H7 (cell line): Measurements from ENCODE around the gene PHC2. TPM values are rescaled to one million over a fixed set of nuclear protein-coding genes. Genes with fewer than 3 reads are reported as not detected.

Experiments used
- DNase-seq: peaks from one replicate; pipeline ENCODE4 v3.0.0; 2012
- H3K27me3 ChIP-seq: 2 replicates; pipeline ENCODE4 v1.6.0; 2011; ENCODE audit warnings: mild to moderate bottlenecking, low read length; ENCODE audit not compliant: control insufficient read depth, insufficient read depth
- H3K36me3 ChIP-seq: replicated peaks from 2 replicates; pipeline ENCODE4 v1.5.1; 2011; ENCODE audit warnings: low read length; ENCODE audit not compliant: control insufficient read depth, insufficient read depth
- H3K4me3 ChIP-seq: 2 replicates; pipeline ENCODE4 v1.5.1; 2011; ENCODE audit warnings: low read depth, mild to moderate bottlenecking, control low read depth, low read length, moderate library complexity; ENCODE audit not compliant: insufficient read depth
- total RNA-seq: library from RNA; depleted of rRNA; stranded (reverse); fragments of >200 nt; shearing (Covaris generic); gene quantifications from 2 replicates; pipeline ENCODE4 v1.2.3, GENCODE V29; 2014; rRNA removed

The PHC2 gene
- 43.9 and 50.5 TPM in 2 replicates for total RNA-seq

GRCh38 chr1:33430692-33431593, at the start of gene PHC2:
TSS of gene PHC2 (minus strand) at chr1:33431095. CDS start at chr1:33375539, 55,556 bp downstream.
- DNase-seq = peak; percentile 98
- Histone ChIP-seq H3K36me3 (no peaks in the 10 kb centered on the region), H3K4me3 (peak within 1 kb of the TSS; percentile 77), H3K27me3 (peaks cover 23% of the 10 kb centered on the region)

GRCh38 chr1:33477451-33477850, 46.6 kb upstream of the PHC2 start:
- Histone ChIP-seq H3K36me3 (no peaks in the 10 kb centered on the region), H3K27me3 (no peaks in the 10 kb centered on the region), H3K4me3 (no peak overlapping the region)
- no peak for DNase-seq

GRCh38 chr1:33473900-33474299, 43.0 kb upstream of the PHC2 start:
- Histone ChIP-seq H3K36me3 (no peaks in the 10 kb centered on the region), H3K4me3 (no peak overlapping the region), H3K27me3 (no peaks in the 10 kb centered on the region)
- DNase-seq = no peak

DNA sequence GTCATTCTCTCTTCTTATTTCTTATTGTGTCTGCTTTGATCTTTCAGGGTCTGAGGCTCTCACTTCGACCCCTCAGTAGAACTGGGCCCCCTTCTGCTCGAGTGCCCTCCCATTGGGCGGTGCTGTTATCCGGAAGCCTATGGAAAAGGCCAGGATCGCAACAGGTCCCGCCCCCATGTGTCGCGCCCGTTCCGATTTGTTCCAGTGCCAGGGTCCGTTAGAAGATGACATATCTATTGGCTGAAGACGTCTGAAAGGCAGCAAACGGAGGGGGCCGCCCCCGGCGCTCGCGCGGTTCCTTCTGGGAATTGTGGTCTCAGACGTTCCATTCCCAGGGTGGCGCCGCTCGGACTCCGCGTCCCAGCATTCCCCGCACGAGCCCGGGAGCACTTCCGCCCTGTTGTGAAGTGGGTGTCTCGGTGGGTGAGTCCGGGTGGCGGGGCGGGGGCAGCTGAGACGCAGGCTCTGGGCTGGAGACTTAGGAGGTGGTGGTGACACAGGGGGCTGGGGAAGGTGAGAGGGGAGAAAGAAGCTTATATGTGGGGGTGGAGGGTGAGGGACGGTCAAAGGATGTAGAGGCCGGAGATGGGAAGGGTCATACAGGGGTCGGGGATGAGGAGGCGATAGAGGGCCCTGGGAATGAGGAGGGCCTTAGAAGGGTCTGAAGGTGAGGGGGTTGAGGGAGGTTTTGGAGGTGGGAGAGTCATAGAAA, 41.5 kb upstream of the PHC2 start, which contains the start of gene ZSCAN20:
Gene ZSCAN20 (plus strand): TSS at position 377 of the 712 bp plus-strand sequence. CDS start 6,644 bp downstream, outside the sequence.
- DNase-seq = peak; percentile 94
- Histone ChIP-seq H3K36me3 (no peaks in the 10 kb centered on the region), H3K27me3 (no peaks in the 10 kb centered on the region), H3K4me3 (peak within 1 kb of the TSS; percentile 45)

DNA sequence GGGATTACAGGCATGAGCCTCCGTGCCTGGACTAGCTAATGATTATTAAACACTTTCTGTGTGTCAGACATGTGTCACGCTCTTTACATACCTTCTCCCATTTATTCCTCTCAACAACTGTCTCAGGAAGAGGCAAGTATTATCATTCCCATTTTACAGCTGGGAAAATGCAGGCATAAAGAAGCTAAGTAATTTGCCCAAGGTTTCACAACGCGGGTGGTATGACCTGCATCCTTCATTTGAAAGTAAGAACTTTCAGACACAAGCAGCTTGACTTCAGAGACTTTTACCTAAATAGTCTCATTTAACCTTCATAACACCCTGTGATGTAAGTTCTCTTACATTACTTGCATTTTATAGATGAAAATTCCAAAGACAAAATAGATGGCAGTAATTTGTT, 40.5 kb upstream of the PHC2 start:
- Histone ChIP-seq H3K4me3 (no peak overlapping the region), H3K27me3 (no peaks in the 10 kb centered on the region), H3K36me3 (no peaks in the 10 kb centered on the region)
- no peak for DNase-seq

GRCh38 chr1:33470495-33471012, 39.7 kb upstream of the PHC2 start:
- Histone ChIP-seq H3K27me3 (no peaks in the 10 kb centered on the region), H3K4me3 (no peak overlapping the region), H3K36me3 (no peaks in the 10 kb centered on the region)
- DNase-seq = peak; percentile 84

- Histone ChIP-seq H3K4me3 (no peak overlapping the region), H3K27me3 (no peaks in the 10 kb centered on the region), H3K36me3 (no peaks in the 10 kb centered on the region)
- DNase-seq = no peak
Measured at GRCh38 chr1:33469691-33470090, 38.8 kb upstream of the PHC2 start.

DNA sequence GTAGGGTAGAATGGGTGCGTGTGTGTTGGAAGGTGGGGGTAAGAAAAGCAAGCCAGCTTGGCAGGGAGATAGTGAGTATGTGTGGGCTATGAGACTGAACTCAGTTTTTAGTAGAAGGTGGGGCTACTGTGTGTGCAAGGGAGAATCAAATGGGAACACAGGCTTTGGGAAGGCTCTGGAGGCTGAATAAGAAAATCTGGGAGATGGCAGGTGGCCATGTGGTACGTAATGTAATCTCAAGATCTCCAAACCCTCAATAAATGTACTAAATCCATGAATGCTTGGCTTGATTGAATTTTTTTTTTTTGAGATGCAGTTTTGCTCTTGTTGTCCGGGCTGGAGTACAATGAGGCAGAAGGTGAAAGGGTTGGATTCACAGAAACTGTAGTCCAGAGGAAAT, 38.1 kb upstream of the PHC2 start:
- Histone ChIP-seq H3K36me3 (no peaks in the 10 kb centered on the region), H3K27me3 (no peaks in the 10 kb centered on the region), H3K4me3 (no peak overlapping the region)
- no peak for DNase-seq

GRCh38 chr1:33468531-33468930, 37.6 kb upstream of the PHC2 start:
- DNase-seq = no peak
- Histone ChIP-seq H3K27me3 (no peaks in the 10 kb centered on the region), H3K4me3 (no peak overlapping the region), H3K36me3 (no peaks in the 10 kb centered on the region)

GRCh38 chr1:33468011-33468410, 37.1 kb upstream of the PHC2 start:
- Histone ChIP-seq H3K4me3 (no peak overlapping the region), H3K36me3 (no peaks in the 10 kb centered on the region), H3K27me3 (no peaks in the 10 kb centered on the region; the same call in 1 of the 2 replicates)
- DNase-seq = no peak

DNA sequence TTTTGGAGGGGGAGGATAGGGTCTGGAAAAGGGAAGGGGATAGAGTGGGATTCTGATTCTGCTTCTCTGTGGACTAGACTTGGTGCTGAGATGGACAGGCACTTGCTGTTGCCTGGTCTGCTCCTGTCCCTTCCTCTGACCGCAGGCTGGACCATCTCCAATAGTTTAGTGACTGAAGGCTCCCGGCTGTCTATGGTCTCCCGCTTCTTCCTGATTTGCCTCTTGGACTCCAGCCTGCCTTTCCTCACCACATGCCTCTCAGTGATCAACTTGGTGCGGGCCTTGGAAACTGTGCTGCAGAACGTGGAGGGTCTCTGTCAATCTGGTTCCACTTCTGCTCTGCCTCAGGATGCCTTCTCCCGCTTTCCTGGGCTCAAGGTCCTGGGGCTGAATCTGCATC, 35.3 kb upstream of the PHC2 start:
- DNase-seq = no peak
- Histone ChIP-seq H3K27me3 (no peaks in the 10 kb centered on the region; the same call in 1 of the 2 replicates), H3K4me3 (no peak overlapping the region)

GRCh38 chr1:33465316-33465715, 34.4 kb upstream of the PHC2 start:
- no peak for DNase-seq

More for the DNA sequence above, 35.3 kb upstream of the PHC2 start:
- no peaks in the 10 kb centered on the region for H3K36me3 ChIP-seq

DNA sequence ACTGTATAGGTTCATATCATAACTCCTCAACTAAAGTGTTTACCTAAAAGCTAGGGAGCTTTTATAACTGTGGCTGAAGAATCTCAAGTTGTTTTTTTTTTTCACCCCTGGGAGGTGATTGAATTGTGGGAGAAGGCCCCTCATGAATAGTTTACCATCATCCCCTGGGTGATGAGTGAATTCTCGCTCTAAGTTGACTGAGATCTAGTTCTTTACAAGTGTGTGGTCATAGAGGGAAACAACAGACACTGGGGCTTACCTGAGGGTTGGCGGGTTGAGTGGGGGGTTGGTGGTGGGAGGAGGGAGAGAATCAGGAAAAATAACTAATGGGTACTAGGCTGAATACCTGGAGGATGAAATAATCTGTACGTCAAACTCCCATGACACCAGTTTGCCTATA, 33.7 kb upstream of the PHC2 start:
- H3K27me3 ChIP-seq = no peaks in the 10 kb centered on the region; the same call in 1 of the 2 replicates
- H3K4me3 ChIP-seq = no peak overlapping the region
- H3K36me3 ChIP-seq = no peaks in the 10 kb centered on the region
- no peak for DNase-seq

More at GRCh38 chr1:33465316-33465715, 34.4 kb upstream of the PHC2 start:
- Histone ChIP-seq H3K27me3 (no peaks in the 10 kb centered on the region; the same call in 1 of the 2 replicates), H3K36me3 (no peaks in the 10 kb centered on the region), H3K4me3 (no peak overlapping the region)

GRCh38 chr1:33462405-33463164, 31.7 kb upstream of the PHC2 start:
- no peak for DNase-seq
- no peak overlapping the region for H3K4me3 ChIP-seq
- H3K27me3 ChIP-seq = no peaks in the 10 kb centered on the region; the same call in 1 of the 2 replicates
- no peaks in the 10 kb centered on the region for H3K36me3 ChIP-seq
